Epithelial cell of esophagus (primary cell): ENCODE measurements around the gene HERC2.

ENCODE experiments used
- DNase-seq: peaks from one replicate; pipeline ENCODE4 v3.0.0; 2010; ENCODE audit warnings: low read depth
- H3K4me3 ChIP-seq: 2 replicates; pipeline ENCODE4 v1.5.1; 2011; ENCODE audit warnings: mild to moderate bottlenecking, low read length, control low read depth
- CTCF ChIP-seq: IDR thresholded peaks from 2 replicates; pipeline ENCODE4 v1.5.1; 2011; ENCODE audit warnings: low read depth, mild to moderate bottlenecking, low read length, control low read depth, inconsistent platforms; ENCODE audit not compliant: insufficient read depth; ENCODE audit errors: missing control alignments

The HERC2 gene

DNA sequence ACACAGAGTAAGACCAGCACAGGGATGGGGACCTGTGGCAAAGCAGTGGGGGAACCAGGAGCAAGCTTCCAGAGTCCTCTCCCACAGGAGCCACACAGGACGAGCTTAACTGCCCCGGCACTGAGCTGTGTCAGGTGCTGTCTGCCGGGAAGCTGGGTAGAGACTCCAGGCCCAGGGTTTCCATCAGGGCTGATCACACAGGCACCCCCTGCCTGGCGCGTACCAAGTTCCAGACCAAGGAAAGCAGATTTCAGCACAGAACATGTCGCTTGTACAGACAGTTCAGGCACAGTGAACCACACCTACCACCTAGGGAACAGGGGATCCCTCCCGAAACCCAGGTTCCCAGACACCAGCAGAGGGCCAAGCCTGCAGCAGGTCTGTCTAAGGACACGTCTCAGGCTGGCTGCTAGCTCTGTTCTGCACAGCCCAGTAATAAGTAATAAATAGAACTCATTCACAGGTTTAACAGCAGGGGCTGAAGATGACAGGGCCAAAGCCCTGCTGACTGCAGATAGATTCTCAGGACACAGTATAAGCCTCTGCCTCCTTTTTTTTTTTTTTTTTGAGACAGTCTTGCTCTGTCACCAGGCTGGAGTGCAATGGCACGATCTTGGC, 192.6 kb downstream of the HERC2 start:
- no peak for TF ChIP-seq CTCF
- H3K4me3 ChIP-seq: no peak overlapping the region
- no peak for DNase-seq

DNA sequence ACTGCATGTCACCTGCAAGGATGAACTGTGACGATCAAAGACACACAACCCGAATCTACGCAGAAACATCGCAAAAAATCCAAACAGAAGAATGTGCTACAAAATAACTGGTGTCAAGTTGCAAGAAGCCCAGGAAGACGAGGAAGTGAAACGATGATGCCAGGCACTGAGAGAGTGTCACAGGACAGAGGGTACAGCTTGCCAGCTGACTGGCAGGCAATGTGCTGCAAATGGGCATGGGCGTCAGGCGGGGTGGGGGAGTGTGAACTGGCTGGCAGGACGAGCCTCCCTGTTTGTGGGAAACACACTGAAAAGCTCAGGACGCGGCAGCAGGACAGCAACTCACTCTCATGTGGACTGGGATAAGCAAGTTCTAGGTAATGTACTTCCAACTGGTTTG, 193.9 kb downstream of the HERC2 start:
- no peak for DNase-seq
- H3K4me3 ChIP-seq: no peak overlapping the region

GRCh38 chr15:28127036-28127435, 194.9 kb downstream of the HERC2 start:
- no peak for DNase-seq
- TF ChIP-seq CTCF: no peak
- no peak overlapping the region for H3K4me3 ChIP-seq

More for the DNA sequence above, 193.9 kb downstream of the HERC2 start:
- no peak for TF ChIP-seq CTCF

DNA sequence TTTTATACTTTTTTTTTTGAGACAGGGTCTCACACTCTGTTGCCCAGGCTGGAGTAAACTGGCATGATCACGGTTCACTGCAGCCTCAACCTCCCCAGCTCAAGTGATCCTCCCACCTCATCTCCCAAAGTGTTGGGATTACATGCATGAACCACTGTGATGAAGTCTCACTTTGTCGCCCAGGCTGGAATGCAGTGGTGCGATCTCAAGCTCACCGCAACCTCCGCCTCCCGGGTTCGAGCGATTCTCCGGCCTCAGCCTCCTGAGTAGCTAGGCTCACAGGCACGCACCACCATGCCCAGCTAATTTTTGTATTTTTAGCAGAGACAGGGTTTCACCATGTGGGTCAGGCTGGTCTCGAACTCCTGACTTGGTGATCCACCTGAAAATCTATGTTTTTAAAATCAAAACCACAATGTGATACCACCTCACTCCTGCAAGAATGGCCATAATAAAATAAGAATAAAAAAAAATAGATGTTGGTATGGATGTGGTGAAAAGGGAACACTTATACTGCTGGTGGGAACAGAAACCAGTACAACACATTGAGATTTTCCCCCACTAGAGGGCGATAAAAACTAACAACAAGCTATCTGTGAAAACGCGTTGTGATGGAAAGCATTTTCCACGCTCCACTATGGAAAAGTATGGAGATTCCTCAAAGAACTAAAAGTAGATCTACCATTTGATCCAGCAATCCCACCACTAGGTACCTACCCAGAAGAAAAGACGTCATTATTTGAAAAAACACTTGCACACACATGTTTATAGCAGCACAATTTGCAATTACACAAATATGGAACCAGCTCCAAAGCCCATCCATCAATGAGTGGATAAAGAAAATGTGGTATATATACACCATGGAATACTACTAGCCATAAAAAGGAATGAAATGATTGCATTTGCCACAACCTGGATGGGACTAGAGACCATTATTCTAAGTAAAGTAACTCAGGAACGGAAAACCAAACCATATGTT, 196.0 kb downstream of the HERC2 start:
- peak; percentile 66 for DNase-seq
- peak; percentile 58 for TF ChIP-seq CTCF
- H3K4me3 ChIP-seq: no peak overlapping the region

DNA sequence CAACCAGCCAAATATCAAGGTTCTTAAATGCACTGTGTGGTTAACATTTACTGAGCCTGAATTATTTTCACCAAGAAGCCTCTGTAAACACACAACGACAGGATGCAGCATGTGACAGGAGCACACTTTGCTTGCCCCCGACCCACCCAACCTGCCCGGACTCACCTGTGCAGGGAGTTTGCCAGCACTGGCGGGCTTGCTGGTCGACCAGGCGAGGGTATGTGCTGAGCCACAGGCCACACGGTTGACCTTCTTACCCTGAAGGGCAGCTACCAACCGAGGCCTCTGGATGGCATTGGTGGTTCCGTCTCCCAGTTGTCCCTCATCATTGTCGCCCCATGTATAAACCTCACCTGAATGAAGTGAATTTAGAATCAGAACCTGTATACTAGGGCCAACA, 197.1 kb downstream of the HERC2 start:
- no peak for TF ChIP-seq CTCF
- no peak for DNase-seq
- no peak overlapping the region for H3K4me3 ChIP-seq

GRCh38 chr15:28123408-28124023, 198.5 kb downstream of the HERC2 start:
- peak; percentile 81 for TF ChIP-seq CTCF

More at GRCh38 chr15:28123408-28124023, 198.5 kb downstream of the HERC2 start:
- peak; percentile 96 for DNase-seq
- H3K4me3 ChIP-seq: no peak overlapping the region
